Duodenal mucosa (tissue), 2 donors: ENCODE results near the gene GABRB3.

ENCODE experiments used
- H3K27ac ChIP-seq: one replicate; pipeline ENCODE4 v1.7.0; 2013; ENCODE audit warnings: low read depth, low read length
- H3K27me3 ChIP-seq, 2 donors: one replicate each; pipeline ENCODE4 v1.7.0; 2013; ENCODE audit warnings: low read length in 2 of 2, control low read depth in 1 of 2; ENCODE audit not compliant: insufficient read depth in 2 of 2, control insufficient read depth in 1 of 2
- H3K36me3 ChIP-seq, 2 donors: one replicate each; pipeline ENCODE4 v1.7.0; 2013; ENCODE audit warnings: low read length in 2 of 2, control low read depth in 1 of 2; ENCODE audit not compliant: insufficient read depth in 2 of 2, control insufficient read depth in 1 of 2
- H3K4me1 ChIP-seq, 2 donors: one replicate each; pipeline ENCODE4 v1.7.0; 2013; ENCODE audit warnings: low read length in 2 of 2, control low read depth in 1 of 2; ENCODE audit not compliant: insufficient read depth in 2 of 2, control insufficient read depth in 1 of 2
- H3K4me3 ChIP-seq, 2 donors: one replicate each; pipeline ENCODE4 v1.7.0; 2013; ENCODE audit warnings: low read length in 2 of 2, low read depth in 1 of 2
- H3K9ac ChIP-seq, 2 donors: one replicate each; pipeline ENCODE4 v1.7.0; 2013; ENCODE audit warnings: low read length in 2 of 2, low read depth in 1 of 2
- H3K9me3 ChIP-seq, 2 donors: one replicate each; pipeline ENCODE4 v1.7.0; 2013; ENCODE audit warnings: low read length in 2 of 2, control low read depth in 1 of 2; ENCODE audit not compliant: control insufficient read depth in 1 of 2

The GABRB3 gene

GRCh38 chr15:26550880-26551279, 222.0 kb downstream of the GABRB3 start:
- H3K9ac ChIP-seq = no peak overlapping the region
- no peaks in the 10 kb centered on the region for H3K4me1 ChIP-seq
- H3K9me3 ChIP-seq = peaks cover 18 to 28% of the 10 kb centered on the region in 2 donors
- no peaks in the 10 kb centered on the region for H3K36me3 ChIP-seq
- no peak overlapping the region for H3K4me3 ChIP-seq
- no peak overlapping the region for H3K27ac ChIP-seq
- H3K27me3 ChIP-seq = no peaks in the 10 kb centered on the region

- H3K27me3 ChIP-seq = no peaks in the 10 kb centered on the region
Measured at GRCh38 chr15:26537663-26538062, 235.2 kb downstream of the GABRB3 start.

GRCh38 chr15:26531489-26531888, 241.4 kb downstream of the GABRB3 start:
- Histone ChIP-seq H3K27ac (no peak overlapping the region), H3K9me3 (peaks cover 0 to 16% of the 10 kb centered on the region in 2 donors), H3K4me3 (no peak overlapping the region)

More at GRCh38 chr15:26537663-26538062, 235.2 kb downstream of the GABRB3 start:
- no peak overlapping the region for H3K9ac ChIP-seq
- no peaks in the 10 kb centered on the region for H3K36me3 ChIP-seq
- peaks cover 6 to 9% of the 10 kb centered on the region in 2 donors for H3K9me3 ChIP-seq
- no peak overlapping the region for H3K27ac ChIP-seq
- no peaks in the 10 kb centered on the region for H3K4me1 ChIP-seq
- no peak overlapping the region for H3K4me3 ChIP-seq

GRCh38 chr15:26525096-26525495, 247.8 kb downstream of the GABRB3 start:
- H3K4me3 ChIP-seq = no peak overlapping the region
- H3K9ac ChIP-seq = no peak overlapping the region
- H3K27ac ChIP-seq = no peak overlapping the region
- H3K36me3 ChIP-seq = no peaks in the 10 kb centered on the region
- H3K9me3 ChIP-seq = peaks cover 9 to 20% of the 10 kb centered on the region in 2 donors
- H3K27me3 ChIP-seq = no peaks in the 10 kb centered on the region
- no peaks in the 10 kb centered on the region for H3K4me1 ChIP-seq

More at GRCh38 chr15:26531489-26531888, 241.4 kb downstream of the GABRB3 start:
- H3K36me3 ChIP-seq = no peaks in the 10 kb centered on the region
- no peaks in the 10 kb centered on the region for H3K4me1 ChIP-seq
- no peak overlapping the region for H3K9ac ChIP-seq
- no peaks in the 10 kb centered on the region for H3K27me3 ChIP-seq

GRCh38 chr15:26521691-26522198, 251.1 kb downstream of the GABRB3 start:
- Histone ChIP-seq H3K27me3 (no peaks in the 10 kb centered on the region), H3K9ac (no peak overlapping the region), H3K4me3 (no peak overlapping the region)

GRCh38 chr15:26521130-26521529, 251.7 kb downstream of the GABRB3 start:
- Histone ChIP-seq H3K27ac (no peak overlapping the region), H3K9ac (no peak overlapping the region), H3K27me3 (no peaks in the 10 kb centered on the region), H3K4me1 (no peaks in the 10 kb centered on the region), H3K9me3 (peaks cover 21 to 23% of the 10 kb centered on the region in 2 donors), H3K36me3 (no peaks in the 10 kb centered on the region), H3K4me3 (no peak overlapping the region)

More at GRCh38 chr15:26521691-26522198, 251.1 kb downstream of the GABRB3 start:
- no peak overlapping the region for H3K27ac ChIP-seq
- peaks cover 21 to 23% of the 10 kb centered on the region in 2 donors for H3K9me3 ChIP-seq
- no peaks in the 10 kb centered on the region for H3K36me3 ChIP-seq
- H3K4me1 ChIP-seq = no peaks in the 10 kb centered on the region

- peaks cover 21 to 24% of the 10 kb centered on the region in 2 donors for H3K9me3 ChIP-seq
- H3K27ac ChIP-seq = no peak overlapping the region
Measured at GRCh38 chr15:26518885-26519284, 254.0 kb downstream of the GABRB3 start.

GRCh38 chr15:26516102-26516980, 256.5 kb downstream of the GABRB3 start:
- Histone ChIP-seq H3K27me3 (no peaks in the 10 kb centered on the region), H3K27ac (no peak overlapping the region), H3K36me3 (no peaks in the 10 kb centered on the region), H3K4me3 (no peak overlapping the region), H3K9ac (no peak overlapping the region), H3K4me1 (no peaks in the 10 kb centered on the region), H3K9me3 (peaks cover 20 to 25% of the 10 kb centered on the region in 2 donors)

More at GRCh38 chr15:26518885-26519284, 254.0 kb downstream of the GABRB3 start:
- Histone ChIP-seq H3K36me3 (no peaks in the 10 kb centered on the region), H3K4me3 (no peak overlapping the region), H3K4me1 (no peaks in the 10 kb centered on the region), H3K27me3 (no peaks in the 10 kb centered on the region), H3K9ac (no peak overlapping the region)

- Histone ChIP-seq H3K4me3 (no peak overlapping the region), H3K36me3 (no peaks in the 10 kb centered on the region), H3K9me3 (peaks cover 25 to 41% of the 10 kb centered on the region in 2 donors), H3K27ac (no peak overlapping the region), H3K27me3 (no peaks in the 10 kb centered on the region), H3K9ac (no peak overlapping the region), H3K4me1 (no peaks in the 10 kb centered on the region)
Measured at GRCh38 chr15:26504009-26504408, 268.9 kb downstream of the GABRB3 start.
